Small intestine (tissue), 16 donors: ENCODE data around the gene LDHAL6B. TPM values are rescaled to one million over a fixed set of nuclear protein-coding genes. Genes with fewer than 3 reads are reported as not detected.
"Not testable (repeated sequence)": the region's sequence is repeated elsewhere in the genome, so short reads cannot be mapped to it uniquely, and the experiment has no call there.

Experiments used
- DNase-seq, 2 donors: peaks; one replicate each; pipeline versions ENCODE4 v3.0.0 to v3.0.0-alpha.2; 2013
- FAIRE-seq: peaks from 2 replicates; lab custom pipeline; 2012; peaks lifted over from hg19 to GRCh38; lab: Jason Lieb, UNC
- H3K27ac ChIP-seq, 3 donors: one replicate each; pipeline ENCODE4 v1.5.1; 2013; ENCODE audit warnings: low read length in 2 of 3, mild to moderate bottlenecking in 2 of 3, control low read depth in 1 of 3, inconsistent platforms in 1 of 3, low read depth in 1 of 3, moderate library complexity in 1 of 3
- H3K27me3 ChIP-seq, 3 donors: one replicate each; pipeline ENCODE4 v1.6.1; 2013; ENCODE audit warnings: low read length in 3 of 3, inconsistent platforms in 1 of 3; ENCODE audit not compliant: control insufficient read depth in 3 of 3, insufficient read depth in 3 of 3
- H3K36me3 ChIP-seq, 3 donors: one replicate each; pipeline ENCODE4 v1.6.1; 2013; ENCODE audit warnings: low read length in 3 of 3, inconsistent platforms in 1 of 3, low read depth in 1 of 3, mild to moderate bottlenecking in 1 of 3, moderate library complexity in 1 of 3; ENCODE audit not compliant: control insufficient read depth in 3 of 3, insufficient read depth in 2 of 3
- H3K4me1 ChIP-seq, 3 donors: one replicate each; pipeline ENCODE4 v1.6.1; 2013; ENCODE audit warnings: low read length in 2 of 3, inconsistent platforms in 1 of 3, low read depth in 1 of 3, mild to moderate bottlenecking in 1 of 3, moderate library complexity in 1 of 3; ENCODE audit not compliant: control insufficient read depth in 3 of 3, insufficient read depth in 2 of 3
- H3K4me3 ChIP-seq, 3 donors: one replicate each; pipeline ENCODE4 v1.5.1; 2013; ENCODE audit warnings: low read length in 3 of 3, control low read depth in 1 of 3, inconsistent platforms in 1 of 3, low read depth in 1 of 3, mild to moderate bottlenecking in 1 of 3, moderate library complexity in 1 of 3
- H3K9me3 ChIP-seq, 2 donors: one replicate each; pipeline ENCODE4 v1.6.1; 2013; ENCODE audit warnings: low read depth in 1 of 2, low read length in 1 of 2; ENCODE audit not compliant: control insufficient read depth in 2 of 2, insufficient read depth in 1 of 2
- WGBS, 3 donors: extraction: QIAGEN DNeasy Blood & Tissue Kit; methylation state at CpG; one replicate each; pipeline ENCODE4 v1.1.7; 2013; 5-methylcytosine and 5-hydroxymethylcytosine counted together
- long read RNA-seq, 10 donors: transcript quantifications; one replicate each; lab custom pipeline, GENCODE V29; 2026
- polyA plus RNA-seq, 4 donors: library from polyadenylated mRNA; stranded (reverse) in 3 of 4; unstranded in 1 of 4; fragments of 200-250 nt in 3 of 4; fragments of 120-200 nt in 1 of 4; gene quantifications; one replicate each; pipeline versions ENCODE4 v1.2.1 to v1.2.3, GENCODE V29; 2013
- donor health status: healthy with polysubstance abuse.
- donor health status: control.
- donor health status: control.
- donor health status: Bipolar disorder and iron deficiency.
- donor health status: healthy.

LDHAL6B gene
- under 1 TPM in 1 of 4 donors, not detected in 3; 0.69 TPM for polyA plus RNA-seq
- long read RNA-seq, donor 1 = 0 reads
- long read RNA-seq, donor 2, partial matches to known transcripts = 5 of 5 reads
- long read RNA-seq, donor 2, other reads (novel, unspliced or antisense) = 0 of 5 reads
- long read RNA-seq, donor 3 = 0 reads
- long read RNA-seq, donor 4 = 0 reads
- long read RNA-seq, donor 5 = 0 reads
- long read RNA-seq, donor 6 = 0 reads
- long read RNA-seq, donor 7 = 0 reads
- long read RNA-seq, donor 8 = 0 reads
- long read RNA-seq, donor 9 = 0 reads
- long read RNA-seq, donor 10 = 0 reads

- Histone ChIP-seq H3K27me3 (no peaks in the 10 kb centered on the region), H3K36me3 (peaks cover 4 to 61% (median 30%) of the 10 kb centered on the region in 3 donors), H3K27ac (no peak within 1 kb of the TSS), H3K9me3 (no peaks in the 10 kb centered on the region), H3K4me1 (no peaks in the 10 kb centered on the region), H3K4me3 (no peak within 1 kb of the TSS)
- no peak for DNase-seq
- WGBS, 3 donors = 93 to 94% (median 94%) methylated on average over 30 of the region's 30 CpGs
- FAIRE-seq = no peak
These were observed at the start of gene LDHAL6B for GRCh38 chr15:59206623-59207183. LDHAL6B (plus strand) TSS chr15:59206843; CDS start chr15:59206941, 98 bp downstream.

DNA sequence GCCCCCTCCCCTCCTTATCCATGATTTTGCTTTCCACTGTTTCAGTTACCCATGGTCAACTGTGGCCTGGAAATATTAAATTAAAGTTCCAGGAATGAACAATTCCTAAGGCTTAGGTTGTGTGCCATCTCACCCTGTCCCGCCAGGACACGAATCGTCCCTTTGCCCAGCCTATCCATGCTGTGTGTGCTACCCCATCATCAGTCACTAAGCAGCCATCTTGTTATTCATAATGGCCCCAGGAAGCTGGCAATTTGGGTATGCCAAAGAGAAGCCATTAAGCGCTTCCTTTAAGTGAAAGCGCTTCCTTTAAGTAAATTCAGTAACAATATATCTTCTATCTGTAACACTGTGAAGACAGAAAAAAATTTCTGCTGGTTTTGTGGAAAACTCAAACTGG, 49.2 kb upstream of the LDHAL6B start:
- Histone ChIP-seq H3K27ac (no peak overlapping the region), H3K9me3 (no peaks in the 10 kb centered on the region), H3K4me3 (no peak overlapping the region), H3K4me1 (no peaks in the 10 kb centered on the region), H3K36me3 (peaks cover 4 to 78% (median 28%) of the 10 kb centered on the region in 3 donors), H3K27me3 (no peaks in the 10 kb centered on the region)
- FAIRE-seq (no peak), DNase-seq (no peak)
- 95 to 99% (median 99%) methylated on average over 5 of the region's 5 CpGs for WGBS, 3 donors

DNA sequence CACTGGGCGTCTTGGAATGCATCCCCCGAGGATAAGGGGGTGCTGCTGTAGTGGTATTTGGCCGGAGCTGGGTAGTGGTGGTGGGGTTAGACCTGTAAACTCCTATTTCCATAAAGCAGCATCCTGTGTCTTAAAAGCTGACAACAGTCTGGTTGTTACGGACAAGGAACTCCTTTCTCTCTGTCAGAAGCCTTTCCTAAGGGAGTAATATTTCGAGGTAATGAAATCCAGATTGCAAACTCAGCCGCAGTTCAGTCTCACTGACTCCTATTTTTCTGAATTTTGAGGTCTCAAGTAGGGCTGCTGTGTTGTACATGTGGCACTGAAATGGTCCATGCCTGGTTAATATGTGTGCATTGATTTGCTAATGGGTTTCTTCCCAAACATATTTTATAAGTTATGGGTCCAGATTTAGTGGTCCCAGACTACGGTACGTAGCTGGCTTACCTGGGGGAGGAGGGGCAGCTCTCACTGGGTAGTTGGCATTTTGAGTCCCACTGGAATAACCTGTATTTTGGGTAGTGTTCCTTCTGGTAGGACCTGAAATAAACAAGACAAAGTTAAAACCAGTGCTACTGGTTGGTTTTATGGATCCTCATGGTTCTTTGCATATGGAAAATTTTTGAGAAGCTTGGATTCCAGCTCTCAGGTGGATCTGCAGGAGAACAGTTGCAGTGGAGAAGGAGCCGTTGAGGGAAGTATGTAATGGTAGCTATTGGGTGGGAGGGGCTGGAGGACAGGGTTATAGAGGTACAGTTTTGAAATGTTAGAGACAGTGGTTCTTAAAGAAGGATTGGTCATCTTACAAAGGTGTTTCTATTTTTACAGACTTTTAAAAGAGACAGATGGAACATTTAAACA, 48.6 kb upstream of the LDHAL6B start:
- FAIRE-seq (no peak), DNase-seq (no peak)
- no peak overlapping the region for H3K27ac ChIP-seq
- H3K4me1 ChIP-seq = no peaks in the 10 kb centered on the region
- 94 to 95% (median 94%) methylated on average over 9 of the region's 9 CpGs for WGBS, 3 donors
- H3K27me3 ChIP-seq = no peaks in the 10 kb centered on the region
- H3K36me3 ChIP-seq = peaks cover 4 to 77% (median 23%) of the 10 kb centered on the region in 3 donors
- H3K4me3 ChIP-seq = no peak overlapping the region
- no peaks in the 10 kb centered on the region for H3K9me3 ChIP-seq

- H3K27me3 ChIP-seq = no peaks in the 10 kb centered on the region
- DNase-seq (no peak), FAIRE-seq (no peak)
- H3K4me3 ChIP-seq = no peak overlapping the region
- 72 to 88% (median 82%) methylated on average over 7 of the region's 7 CpGs for WGBS, 3 donors
- H3K36me3 ChIP-seq = peaks cover 4 to 72% (median 17%) of the 10 kb centered on the region in 3 donors
- H3K4me1 ChIP-seq = no peaks in the 10 kb centered on the region
- no peaks in the 10 kb centered on the region for H3K9me3 ChIP-seq
- no peak overlapping the region for H3K27ac ChIP-seq
These were observed 48.0 kb upstream of the LDHAL6B start for GRCh38 chr15:59158701-59159034.

DNA sequence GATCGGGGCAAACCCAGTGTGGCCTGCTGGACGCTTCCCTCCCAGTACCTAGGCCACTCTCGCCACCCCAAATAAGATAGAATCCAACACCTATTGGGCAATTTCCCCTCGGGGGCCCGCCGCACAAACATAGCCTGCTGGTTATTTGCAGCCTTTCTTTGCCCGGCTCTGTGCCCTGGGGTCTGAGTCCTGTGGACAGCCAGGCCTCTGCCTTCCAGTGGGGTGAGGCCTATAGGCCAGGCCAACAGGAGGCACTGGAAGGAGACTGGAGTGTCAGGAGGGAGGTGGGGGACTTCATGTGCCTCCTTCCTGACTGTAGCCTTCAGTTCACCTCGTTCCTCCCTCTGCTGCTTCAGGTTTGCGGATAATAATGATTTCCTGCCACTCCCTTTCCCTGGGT, 47.4 kb upstream of the LDHAL6B start:
- Histone ChIP-seq H3K4me3 (no peak overlapping the region), H3K36me3 (peaks cover 4 to 68% (median 15%) of the 10 kb centered on the region in 3 donors)
- WGBS, 3 donors = 84 to 94% (median 91%) methylated on average over 9 of the region's 9 CpGs

GRCh38 chr15:59160880-59161593, 45.6 kb upstream of the LDHAL6B start:
- H3K36me3 ChIP-seq = peaks cover 4 to 69% (median 12%) of the 10 kb centered on the region in 3 donors
- no peaks in the 10 kb centered on the region for H3K4me1 ChIP-seq
- FAIRE-seq = no peak
- H3K4me3 ChIP-seq = no peak overlapping the region
- H3K9me3 ChIP-seq = peaks cover 0 to 4% of the 10 kb centered on the region in 2 donors
- WGBS, 3 donors = 85 to 91% (median 86%) methylated on average over 23 of the region's 23 CpGs
- H3K27ac ChIP-seq = no peak overlapping the region
- H3K27me3 ChIP-seq = no peaks in the 10 kb centered on the region
- peak in 1 of 2 donors; percentile 24 for DNase-seq

More for the DNA sequence above, 47.4 kb upstream of the LDHAL6B start:
- FAIRE-seq = no peak
- Histone ChIP-seq H3K9me3 (no peaks in the 10 kb centered on the region), H3K4me1 (no peaks in the 10 kb centered on the region), H3K27me3 (no peaks in the 10 kb centered on the region), H3K27ac (no peak overlapping the region)
- DNase-seq = no peak

- not testable (repeated sequence) for H3K9me3 ChIP-seq, FAIRE-seq, H3K27me3 ChIP-seq, DNase-seq, H3K4me3 ChIP-seq, H3K4me1 ChIP-seq, H3K27ac ChIP-seq
- H3K36me3 ChIP-seq = peaks cover 4 to 65% (median 12%) of the 10 kb centered on the region in 3 donors
- WGBS, 3 donors = 96 to 98% (median 97%) methylated on average over 8 of the region's 8 CpGs
These were observed 44.6 kb upstream of the LDHAL6B start for GRCh38 chr15:59162080-59162479.

GRCh38 chr15:59165726-59166125, 40.9 kb upstream of the LDHAL6B start:
- no peak for DNase-seq
- Histone ChIP-seq H3K4me1 (peaks cover 0 to 9% (median 0%) of the 10 kb centered on the region in 3 donors), H3K9me3 (peaks cover 0 to 4% of the 10 kb centered on the region in 2 donors), H3K36me3 (peaks cover 0 to 53% (median 5%) of the 10 kb centered on the region in 3 donors), H3K27me3 (no peaks in the 10 kb centered on the region), H3K4me3 (no peak overlapping the region), H3K27ac (peak overlapping the region in 1 of 3 donors; percentile 39)
- no peak for FAIRE-seq
- WGBS, 3 donors = 58 to 80% (median 64%) methylated on average over 3 of the region's 3 CpGs
